Astrocyte of the spinal cord (primary cell): ENCODE measurements around the gene CHSY1.
"Not testable (repeated sequence)": the region's sequence is repeated elsewhere in the genome, so short reads cannot be mapped to it uniquely, and the experiment has no call there.

Experiments
- DNase-seq: peaks from one replicate; pipeline ENCODE4 v3.0.0; 2011; ENCODE audit warnings: low read depth, low spot score
- H3K4me3 ChIP-seq: 2 replicates; pipeline ENCODE4 v1.5.1; 2011; ENCODE audit warnings: low read depth, mild to moderate bottlenecking, low read length, moderate library complexity
- in situ Hi-C: cut with HindIII; loops from 2 replicates; pipeline ENCODE4 v1.10.0; 2017; ENCODE audit warnings: low sequenced_read_pairs
- TF ChIP-seq, protein P1 (sequence below): IDR thresholded peaks from 2 replicates; pipeline ENCODE4 v1.5.1; 2012; ENCODE audit warnings: low read depth, mild to moderate bottlenecking, low read length, inconsistent platforms

The CHSY1 gene

DNA sequence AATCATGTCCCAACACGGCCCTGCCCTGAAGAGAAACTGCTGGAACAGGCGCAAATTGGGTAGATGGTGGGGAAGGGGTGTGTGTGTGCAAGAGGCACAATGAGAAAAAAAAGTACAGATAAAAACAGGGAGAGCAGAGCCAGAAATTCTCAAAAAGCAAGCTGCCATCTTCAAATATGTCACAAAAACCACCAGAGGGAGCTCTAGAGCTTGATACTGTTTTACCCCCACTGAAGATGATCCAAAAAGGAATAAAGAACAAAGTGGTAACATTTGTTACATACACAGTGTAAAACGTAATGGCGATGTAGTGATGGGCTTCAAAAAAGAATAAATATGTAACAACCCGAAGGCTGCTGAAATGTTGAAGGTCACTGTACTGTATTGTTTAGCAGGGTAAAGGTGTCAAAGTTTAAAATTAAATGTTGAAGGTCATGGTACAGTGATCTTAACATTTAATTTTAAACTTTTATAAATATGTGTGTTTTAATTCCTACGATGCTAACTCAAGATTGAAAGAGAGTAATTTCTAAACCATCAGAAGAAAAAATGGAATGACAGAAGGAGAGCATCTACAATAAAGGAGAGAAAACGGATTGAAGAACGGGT, 37.2 kb upstream of the CHSY1 start:
- H3K4me3 ChIP-seq, result no peak overlapping the region
- in situ Hi-C loops, result no loop called here
- no peak for DNase-seq
- TF ChIP-seq, protein P1, sequence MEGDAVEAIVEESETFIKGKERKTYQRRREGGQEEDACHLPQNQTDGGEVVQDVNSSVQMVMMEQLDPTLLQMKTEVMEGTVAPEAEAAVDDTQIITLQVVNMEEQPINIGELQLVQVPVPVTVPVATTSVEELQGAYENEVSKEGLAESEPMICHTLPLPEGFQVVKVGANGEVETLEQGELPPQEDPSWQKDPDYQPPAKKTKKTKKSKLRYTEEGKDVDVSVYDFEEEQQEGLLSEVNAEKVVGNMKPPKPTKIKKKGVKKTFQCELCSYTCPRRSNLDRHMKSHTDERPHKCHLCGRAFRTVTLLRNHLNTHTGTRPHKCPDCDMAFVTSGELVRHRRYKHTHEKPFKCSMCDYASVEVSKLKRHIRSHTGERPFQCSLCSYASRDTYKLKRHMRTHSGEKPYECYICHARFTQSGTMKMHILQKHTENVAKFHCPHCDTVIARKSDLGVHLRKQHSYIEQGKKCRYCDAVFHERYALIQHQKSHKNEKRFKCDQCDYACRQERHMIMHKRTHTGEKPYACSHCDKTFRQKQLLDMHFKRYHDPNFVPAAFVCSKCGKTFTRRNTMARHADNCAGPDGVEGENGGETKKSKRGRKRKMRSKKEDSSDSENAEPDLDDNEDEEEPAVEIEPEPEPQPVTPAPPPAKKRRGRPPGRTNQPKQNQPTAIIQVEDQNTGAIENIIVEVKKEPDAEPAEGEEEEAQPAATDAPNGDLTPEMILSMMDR, result peak; percentile 47

DNA sequence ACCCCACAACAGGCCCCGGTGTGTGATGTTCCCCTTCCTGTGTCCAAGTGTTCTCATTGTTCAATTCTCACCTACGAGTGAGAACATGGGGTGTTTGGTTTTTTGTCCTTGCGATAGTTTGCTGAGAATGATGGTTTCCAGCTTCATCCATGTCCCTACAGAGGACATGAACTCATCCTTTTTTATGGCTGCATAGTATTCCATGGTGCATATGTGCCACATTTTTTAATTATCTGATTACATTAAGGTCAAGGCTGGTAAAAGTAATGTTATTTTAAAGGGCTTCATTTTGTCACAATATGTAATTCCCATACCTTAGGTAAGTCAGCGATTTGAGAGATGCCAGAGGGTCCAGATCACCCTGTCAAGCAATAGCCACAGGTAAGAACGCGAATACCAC, 35.5 kb upstream of the CHSY1 start:
- in situ Hi-C loops, H3K4me3 ChIP-seq, DNase-seq: not testable (repeated sequence)

DNA sequence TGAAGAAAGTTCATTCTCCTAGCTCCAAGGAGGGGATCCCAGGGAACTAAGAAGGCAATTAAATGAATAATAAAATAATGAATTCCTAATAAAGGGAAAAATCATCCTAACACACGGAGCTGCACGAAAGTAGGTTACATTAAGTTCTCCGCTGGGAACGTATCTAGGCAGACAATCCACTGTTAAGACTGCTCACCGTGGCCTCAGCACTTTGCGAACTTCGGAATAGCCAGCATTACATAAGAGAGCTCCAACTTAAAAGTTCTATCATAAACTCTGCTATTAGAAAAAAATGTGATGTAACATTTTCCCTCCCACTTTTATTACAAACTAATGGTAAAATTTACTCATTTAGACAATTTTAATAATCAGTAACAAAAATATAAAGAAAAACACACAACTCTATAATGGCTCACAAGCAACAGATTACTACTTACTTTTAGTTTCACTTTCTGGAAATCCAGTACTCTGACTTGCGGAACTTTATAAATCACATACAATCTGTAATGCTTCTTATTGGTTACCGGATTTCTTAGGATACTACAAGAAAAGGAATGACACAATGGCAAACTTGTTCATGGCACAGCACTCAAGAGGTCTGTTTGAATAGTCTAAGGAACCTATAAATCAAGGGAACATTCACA, 34.7 kb upstream of the CHSY1 start:
- in situ Hi-C loops, result no loop called here
- H3K4me3 ChIP-seq, result no peak overlapping the region
- TF ChIP-seq, protein P1, result no peak
- DNase-seq, result no peak

DNA sequence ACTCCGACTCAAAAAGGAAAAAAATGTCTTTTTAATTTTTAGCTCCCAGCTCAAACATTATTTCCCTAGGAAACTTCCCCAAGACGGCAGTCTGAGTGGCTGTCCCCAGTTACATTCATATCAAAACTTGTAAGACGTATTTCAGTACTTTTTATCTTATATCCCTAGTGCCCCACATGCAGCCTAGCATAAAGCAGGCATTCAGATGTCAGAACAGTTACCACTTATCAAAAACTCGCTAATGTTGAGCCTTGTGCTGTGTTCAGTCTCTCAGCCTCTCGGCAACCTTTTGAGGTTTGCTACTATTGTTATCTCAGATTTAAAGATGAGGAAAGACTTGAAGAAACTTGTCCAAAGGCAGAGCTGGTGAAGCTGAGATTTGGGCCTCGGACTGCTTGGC, 32.1 kb upstream of the CHSY1 start:
- DNase-seq, result no peak
- in situ Hi-C loops, result no loop called here
- TF ChIP-seq, protein P1, result no peak
- no peak overlapping the region for H3K4me3 ChIP-seq

DNA sequence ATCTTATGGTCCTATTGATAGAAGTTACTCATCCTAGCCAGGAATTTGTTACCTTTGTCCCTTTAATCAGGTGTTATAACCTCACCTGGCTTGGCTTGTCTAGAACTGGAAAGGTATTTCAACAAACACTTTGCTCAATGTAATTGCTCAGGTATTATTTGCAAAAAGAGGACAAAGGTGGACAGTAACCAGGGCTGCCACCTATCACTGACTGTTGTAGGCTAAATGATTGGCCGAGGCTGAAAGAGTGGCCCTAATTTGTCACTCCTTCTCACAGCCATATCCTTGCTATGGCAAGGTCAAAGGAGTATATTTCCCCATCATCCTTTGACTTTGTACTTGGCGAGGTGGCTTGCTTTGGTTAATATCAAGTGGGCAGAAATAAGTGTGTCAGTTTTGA, 28.2 kb upstream of the CHSY1 start:
- in situ Hi-C loops, result no loop called here
- no peak for DNase-seq
- TF ChIP-seq, protein P1, result no peak
- no peak overlapping the region for H3K4me3 ChIP-seq

DNA sequence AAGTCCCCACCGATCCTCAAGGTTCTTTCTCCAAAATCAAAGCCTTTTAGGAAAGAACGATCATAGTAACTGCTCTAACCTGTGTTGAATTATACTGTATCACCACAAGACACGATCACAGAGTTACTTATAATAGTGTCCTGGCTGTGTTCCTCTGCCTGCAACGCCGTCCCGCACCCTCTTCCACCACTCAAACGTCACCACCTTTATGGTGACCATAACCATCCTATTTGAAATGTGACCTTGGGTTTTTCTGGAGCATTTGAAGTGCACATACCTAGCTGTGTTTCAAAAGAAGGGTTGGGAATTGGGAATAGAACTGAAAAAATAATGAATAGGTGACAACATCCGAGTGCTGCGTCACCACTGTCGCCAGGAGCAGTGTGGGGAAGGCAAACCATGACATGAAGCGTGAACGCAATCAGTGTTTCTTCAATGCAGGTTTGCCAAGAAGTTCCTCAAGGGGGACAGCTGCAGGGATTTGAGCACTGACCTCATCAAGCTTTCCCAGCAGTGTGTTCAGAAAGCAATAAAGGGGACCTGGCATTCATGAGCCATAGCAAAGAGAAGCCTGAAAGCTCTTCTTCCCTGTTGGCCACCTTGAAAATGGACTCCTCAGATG, 26.2 kb upstream of the CHSY1 start:
- in situ Hi-C loops, result no loop called here
- H3K4me3 ChIP-seq, result peak overlapping the region; percentile 87
- TF ChIP-seq, protein P1, result no peak
- no peak for DNase-seq
